CD14-positive monocyte (primary cell): Measurements from ENCODE around the gene UST. TPM values are rescaled to one million over a fixed set of nuclear protein-coding genes. Genes with fewer than 3 reads are reported as not detected.

Experiments
- DNase-seq, 3 donors: peaks; one replicate each; pipeline ENCODE4 v3.0.0-alpha.2; 2011 to 2022
- H2AFZ ChIP-seq: 2 replicates; pipeline ENCODE4 v1.6.0; 2012; ENCODE audit warnings: mild to moderate bottlenecking, low read depth, low read length, inconsistent platforms; ENCODE audit not compliant: insufficient read depth, poor library complexity, severe bottlenecking
- H3K27ac ChIP-seq, 2 donors: 1 replicate in 1 of 2; 2 replicates in 1 of 2; pipeline ENCODE4 v1.5.1; 2012 to 2013; ENCODE audit warnings: low read length in 2 of 2, control low read depth in 1 of 2, inconsistent platforms in 1 of 2, low read depth in 1 of 2, mild to moderate bottlenecking in 1 of 2
- H3K27me3 ChIP-seq, 2 donors: one replicate each; pipeline versions ENCODE4 v1.6.0 to v1.6.1; 2011 to 2013; ENCODE audit warnings: low read length in 2 of 2; ENCODE audit not compliant: control insufficient read depth in 2 of 2, insufficient read depth in 2 of 2
- H3K36me3 ChIP-seq, 2 donors: replicated peaks in 1 of 2; 1 replicate in 1 of 2; 2 replicates in 1 of 2; pipeline versions ENCODE4 v1.5.1 to v1.6.1; 2012 to 2013; ENCODE audit warnings: low read length in 2 of 2, control low read depth in 1 of 2, inconsistent platforms in 1 of 2, mild to moderate bottlenecking in 1 of 2; ENCODE audit not compliant: insufficient read depth in 2 of 2, control insufficient read depth in 1 of 2
- H3K4me1 ChIP-seq, 2 donors: 1 replicate in 1 of 2; 2 replicates in 1 of 2; pipeline versions ENCODE4 v1.5.1 to v1.6.1; 2012 to 2013; ENCODE audit warnings: low read length in 2 of 2, control low read depth in 1 of 2, inconsistent platforms in 1 of 2, mild to moderate bottlenecking in 1 of 2, moderate library complexity in 1 of 2; ENCODE audit not compliant: insufficient read depth in 2 of 2, control insufficient read depth in 1 of 2
- H3K4me2 ChIP-seq: replicated peaks from 2 replicates; pipeline ENCODE3; 2012; ENCODE audit warnings: low read length, moderate library complexity, mild to moderate bottlenecking; ENCODE audit not compliant: poor library complexity, severe bottlenecking; ENCODE audit errors: extremely low read depth
- H3K4me3 ChIP-seq, 3 experiments: fragments of 200-600 bp in 1 of 3; sonication (generic) in 1 of 3; replicated peaks in 1 of 3; 1 replicate in 2 of 3; 2 replicates in 1 of 3; pipeline ENCODE4 v1.5.1; 2011 to 2013; ENCODE audit warnings: low read length in 3 of 3, mild to moderate bottlenecking in 3 of 3, control low read depth in 2 of 3, low read depth in 2 of 3, inconsistent platforms in 1 of 3, moderate library complexity in 1 of 3
- H3K79me2 ChIP-seq: 2 replicates; pipeline ENCODE4 v1.6.0; 2012; ENCODE audit warnings: mild to moderate bottlenecking, control low read depth, inconsistent platforms, low read length, moderate library complexity; ENCODE audit not compliant: insufficient read depth
- H3K9ac ChIP-seq: 2 replicates; pipeline ENCODE4 v1.6.0; 2017; ENCODE audit warnings: low read length, mild to moderate bottlenecking; ENCODE audit not compliant: insufficient read depth, poor library complexity, severe bottlenecking
- H3K9me3 ChIP-seq, 2 donors: replicated peaks in 1 of 2; 1 replicate in 1 of 2; 2 replicates in 1 of 2; pipeline versions ENCODE4 v1.5.1 to v1.6.1; 2012 to 2013; ENCODE audit warnings: low read length in 2 of 2, control low read depth in 1 of 2; ENCODE audit not compliant: control insufficient read depth in 1 of 2, insufficient read depth in 1 of 2
- H4K20me1 ChIP-seq: 2 replicates; pipeline ENCODE4 v1.6.0; 2012; ENCODE audit warnings: mild to moderate bottlenecking, low read length, control low read depth, moderate library complexity; ENCODE audit not compliant: insufficient read depth
- H3K27ac Mint-ChIP-seq, 7 donors: one replicate each; pipeline ENCODE4 v1.8.0; 2020; ENCODE audit warnings: mild to moderate bottlenecking in 7 of 7, mixed read lengths in 7 of 7, moderate library complexity in 6 of 7, inconsistent platforms in 2 of 7
- H3K27me3 Mint-ChIP-seq, 3 donors: one replicate each; pipeline ENCODE4 v1.8.0; 2021 to 2022; ENCODE audit warnings: low read depth in 3 of 3, mild to moderate bottlenecking in 3 of 3, mixed read lengths in 3 of 3, moderate library complexity in 3 of 3, inconsistent platforms in 1 of 3
- H3K36me3 Mint-ChIP-seq, 2 donors: one replicate each; pipeline ENCODE4 v1.8.0; 2020; ENCODE audit warnings: mixed read lengths in 2 of 2, inconsistent platforms in 1 of 2, mild to moderate bottlenecking in 1 of 2
- H3K4me1 Mint-ChIP-seq: one replicate; pipeline ENCODE4 v1.8.0; 2020; ENCODE audit warnings: mild to moderate bottlenecking, mixed read lengths
- H3K4me3 Mint-ChIP-seq, 2 donors: one replicate each; pipeline ENCODE4 v1.8.0; 2020; ENCODE audit warnings: mild to moderate bottlenecking in 2 of 2, mixed read lengths in 2 of 2, moderate library complexity in 1 of 2
- H3K9me3 Mint-ChIP-seq, 7 donors: one replicate each; pipeline ENCODE4 v1.8.0; 2020 to 2022; ENCODE audit warnings: mixed read lengths in 7 of 7, mild to moderate bottlenecking in 6 of 7, moderate library complexity in 6 of 7, inconsistent platforms in 2 of 7
- CTCF ChIP-seq: fragments of 200-600 bp; IDR thresholded peaks from one replicate; pipeline ENCODE4 v1.8.0; 2022; ENCODE audit warnings: antibody characterized with exemption, mild to moderate bottlenecking
- WGBS: methylation state at CpG from one replicate; pipeline ENCODE4 v1.1.5; 2013; ENCODE audit warnings: missing lambda C conversion rate; ENCODE audit not compliant: insufficient coverage; 5-methylcytosine and 5-hydroxymethylcytosine counted together
- intact Hi-C, 2 donors: fragments of 100-400 bp; cut with micrococcal nuclease; formaldehyde crosslinking; loops; one replicate each; pipeline versions ENCODE4 v1.15.0 to v1.15.1; 2023
- polyA plus RNA-seq, 3 donors: library from polyadenylated mRNA; depleted of rRNA in 1 of 3; unstranded in 2 of 3; stranded (reverse) in 1 of 3; fragments of 300-500 nt in 2 of 3; fragments of >200 nt in 1 of 3; fragmentation: Illumina TruSeq in 2 of 3; gene quantifications; 1 replicate in 2 of 3; 2 replicates in 1 of 3; pipeline ENCODE4 v1.2.3, GENCODE V29; 2012 to 2021

The UST gene
- polyA plus RNA-seq, 3 donors: 0.33 to 0.53 (median 0.48) TPM

GRCh38 chr6:148867862-148868261 lies 121.0 kb downstream of the UST start:
- intact Hi-C loops: no loop called here
- H3K9ac ChIP-seq: no peak overlapping the region
- DNase-seq: no peak
- no peaks in the 10 kb centered on the region for H3K4me1 Mint-ChIP-seq
- no peak overlapping the region for H3K4me3 ChIP-seq
- H3K9me3 Mint-ChIP-seq: peaks cover 0 to 5% (median 3%) of the 10 kb centered on the region in 7 donors
- no peaks in the 10 kb centered on the region for H4K20me1 ChIP-seq
- H3K4me1 ChIP-seq: no peaks in the 10 kb centered on the region
- no peak overlapping the region for H3K4me2 ChIP-seq
- H3K27me3 ChIP-seq: no peaks in the 10 kb centered on the region
- H3K9me3 ChIP-seq: peaks cover 0 to 2% of the 10 kb centered on the region in 2 donors
- no peak overlapping the region for H3K27ac ChIP-seq
- H3K4me3 Mint-ChIP-seq: no peak overlapping the region
- H3K27ac Mint-ChIP-seq: no peak overlapping the region
- no peaks in the 10 kb centered on the region for H3K36me3 Mint-ChIP-seq
- no peaks in the 10 kb centered on the region for H3K79me2 ChIP-seq
- H2AFZ ChIP-seq: no peak overlapping the region
- peaks cover 0 to 4% (median 0%) of the 10 kb centered on the region in 3 donors for H3K27me3 Mint-ChIP-seq
- no peak for TF ChIP-seq CTCF
- no peaks in the 10 kb centered on the region for H3K36me3 ChIP-seq

- H3K9me3 Mint-ChIP-seq: peaks cover 0 to 5% (median 0%) of the 10 kb centered on the region in 7 donors
- H3K4me2 ChIP-seq: no peak overlapping the region
Observed at GRCh38 chr6:148868314-148868713, 121.5 kb downstream of the UST start.

More at GRCh38 chr6:148868314-148868713, 121.5 kb downstream of the UST start:
- Histone ChIP-seq H3K4me3 (no peak overlapping the region), H3K9me3 (peaks cover 0 to 2% of the 10 kb centered on the region in 2 donors), H2AFZ (no peak overlapping the region), H3K79me2 (no peaks in the 10 kb centered on the region), H3K9ac (no peak overlapping the region), H3K27me3 (no peaks in the 10 kb centered on the region), H3K4me1 (no peaks in the 10 kb centered on the region), H3K36me3 (no peaks in the 10 kb centered on the region), H4K20me1 (no peaks in the 10 kb centered on the region), H3K27ac (no peak overlapping the region)
- no peak for TF ChIP-seq CTCF
- Mint-ChIP-seq H3K4me1 (no peaks in the 10 kb centered on the region), H3K36me3 (no peaks in the 10 kb centered on the region), H3K27ac (no peak overlapping the region), H3K4me3 (no peak overlapping the region), H3K27me3 (peaks cover 0 to 4% (median 0%) of the 10 kb centered on the region in 3 donors)
- intact Hi-C loops: no loop called here
- no peak for DNase-seq
- 100% methylated on average over 1 of the region's 5 CpGs for WGBS
